DND-41 (cell line): ENCODE measurements around the gene PROSER3.

Source experiments
- EZH2 ChIP-seq: IDR thresholded peaks from 3 replicates; pipeline ENCODE4 v1.6.1; 2012; ENCODE audit warnings: borderline replicate concordance, low read depth, mild to moderate bottlenecking, moderate library complexity, low read length, inconsistent platforms; ENCODE audit not compliant: severe bottlenecking
- TF ChIP-seq, protein P1 (sequence below): IDR thresholded peaks from 2 replicates; pipeline ENCODE4 v1.5.1; 2012; ENCODE audit warnings: borderline replicate concordance, low read length, moderate library complexity, mild to moderate bottlenecking; ENCODE audit not compliant: poor library complexity, severe bottlenecking; ENCODE audit errors: extremely low read depth

DNA sequence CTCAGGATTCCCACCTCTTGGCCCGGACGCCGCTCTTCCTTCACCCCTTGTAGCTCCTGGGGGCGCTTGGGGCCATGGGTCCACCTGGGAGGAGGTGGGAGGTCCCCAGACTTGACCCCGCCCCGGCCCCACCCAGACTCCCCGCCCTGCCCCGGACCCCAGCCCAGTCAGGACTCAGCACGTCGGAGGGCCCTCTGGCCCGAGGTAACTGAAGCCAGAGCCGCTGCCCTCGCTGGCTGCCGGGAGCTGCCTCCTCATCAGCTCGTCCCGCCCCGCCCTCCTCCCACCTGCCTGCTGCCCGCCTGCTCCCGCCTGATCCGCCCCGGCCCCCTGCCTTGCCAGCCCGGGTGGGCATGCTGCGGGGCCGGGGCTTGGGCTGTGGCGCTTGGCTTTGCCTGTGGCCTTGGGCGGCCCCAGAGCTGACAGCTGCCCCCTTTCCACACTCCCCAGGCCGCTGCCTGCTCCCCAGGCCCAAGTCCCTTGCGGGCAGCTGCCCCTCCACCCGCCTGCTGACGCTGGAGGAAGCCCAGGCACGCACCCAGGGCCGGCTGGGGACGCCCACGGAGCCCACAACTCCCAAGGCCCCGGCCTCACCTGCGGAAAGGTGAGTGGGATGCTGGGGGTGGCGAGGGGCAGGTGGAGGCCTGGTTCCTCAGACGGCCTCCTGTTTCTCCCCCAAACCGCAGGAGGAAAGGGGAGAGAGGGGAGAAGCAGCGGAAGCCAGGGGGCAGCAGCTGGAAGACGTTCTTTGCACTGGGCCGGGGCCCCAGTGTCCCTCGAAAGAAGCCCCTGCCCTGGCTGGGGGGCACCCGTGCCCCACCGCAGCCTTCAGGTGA lies 26.7 kb downstream of the PROSER3 start:
- TF ChIP-seq, protein P1, sequence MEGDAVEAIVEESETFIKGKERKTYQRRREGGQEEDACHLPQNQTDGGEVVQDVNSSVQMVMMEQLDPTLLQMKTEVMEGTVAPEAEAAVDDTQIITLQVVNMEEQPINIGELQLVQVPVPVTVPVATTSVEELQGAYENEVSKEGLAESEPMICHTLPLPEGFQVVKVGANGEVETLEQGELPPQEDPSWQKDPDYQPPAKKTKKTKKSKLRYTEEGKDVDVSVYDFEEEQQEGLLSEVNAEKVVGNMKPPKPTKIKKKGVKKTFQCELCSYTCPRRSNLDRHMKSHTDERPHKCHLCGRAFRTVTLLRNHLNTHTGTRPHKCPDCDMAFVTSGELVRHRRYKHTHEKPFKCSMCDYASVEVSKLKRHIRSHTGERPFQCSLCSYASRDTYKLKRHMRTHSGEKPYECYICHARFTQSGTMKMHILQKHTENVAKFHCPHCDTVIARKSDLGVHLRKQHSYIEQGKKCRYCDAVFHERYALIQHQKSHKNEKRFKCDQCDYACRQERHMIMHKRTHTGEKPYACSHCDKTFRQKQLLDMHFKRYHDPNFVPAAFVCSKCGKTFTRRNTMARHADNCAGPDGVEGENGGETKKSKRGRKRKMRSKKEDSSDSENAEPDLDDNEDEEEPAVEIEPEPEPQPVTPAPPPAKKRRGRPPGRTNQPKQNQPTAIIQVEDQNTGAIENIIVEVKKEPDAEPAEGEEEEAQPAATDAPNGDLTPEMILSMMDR, result no peak
- TF ChIP-seq EZH2, result no peak
